Fibroblast of upper back skin (primary cell): ENCODE measurements around the gene SRRM5.
"Not testable (repeated sequence)": the region's sequence is repeated elsewhere in the genome, so short reads cannot be mapped to it uniquely, and the experiment has no call there.

ENCODE experiments used
- DNase-seq: peaks from one replicate; pipeline ENCODE4 v3.0.0-alpha.2; 2013

The SRRM5 gene, protein sequence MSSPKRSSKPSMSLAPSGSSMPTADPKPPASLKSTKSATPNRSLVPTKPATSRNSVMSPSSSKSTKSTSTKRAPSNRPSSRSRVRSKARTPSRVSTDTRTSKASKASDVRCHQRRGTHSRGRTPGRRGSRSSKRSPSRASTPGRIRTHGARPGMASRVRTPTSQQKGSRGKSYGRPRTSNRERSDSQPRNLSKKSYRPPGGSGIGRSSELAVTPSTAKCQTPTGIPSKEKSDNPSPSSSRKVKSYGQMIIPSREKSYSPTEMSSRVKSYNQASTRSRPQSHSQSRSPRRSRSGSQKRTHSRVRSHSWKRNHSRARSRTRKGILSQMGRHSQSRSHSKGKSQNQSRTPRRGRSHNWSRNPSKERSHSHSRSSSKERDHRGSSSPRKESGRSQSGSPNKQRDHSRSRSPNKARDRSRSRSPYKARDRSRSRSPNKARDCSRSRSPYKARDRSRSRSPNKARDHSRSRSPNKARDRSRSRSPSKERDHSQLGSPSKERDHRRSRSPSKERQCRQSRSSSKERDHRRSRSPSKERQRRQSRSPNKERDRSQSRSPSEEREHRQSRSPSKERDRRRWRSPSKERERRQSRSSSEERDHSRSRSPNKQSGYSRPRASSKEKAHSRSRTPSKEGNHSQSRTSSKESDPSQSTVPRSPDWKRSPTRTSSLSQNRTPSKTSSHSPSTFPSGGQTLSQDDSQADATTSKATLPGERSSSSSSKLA

DNA sequence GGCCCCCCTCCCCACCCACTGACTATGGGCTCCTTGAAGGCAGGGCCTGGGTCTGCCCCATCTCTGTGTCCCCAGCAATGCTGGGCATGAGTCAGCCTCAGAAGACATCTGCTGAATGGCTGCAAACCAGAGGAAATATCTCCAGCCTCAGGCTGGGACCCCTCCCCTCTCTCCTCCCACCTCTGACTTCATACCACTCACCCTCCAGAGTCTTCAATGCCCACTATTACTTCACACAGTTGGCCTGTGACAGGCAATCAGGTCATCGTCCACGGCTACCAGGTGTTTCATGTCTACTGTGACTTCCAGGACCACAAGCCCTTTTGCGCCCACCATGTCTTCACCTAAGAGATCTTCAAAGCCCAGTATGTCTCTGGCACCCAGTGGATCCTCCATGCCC is at the start of gene SRRM5:
TSS of gene SRRM5 (plus strand) at position 301 of the 400 bp plus-strand sequence. CDS start at position 335, 34 bp downstream.
- DNase-seq = no peak

DNA sequence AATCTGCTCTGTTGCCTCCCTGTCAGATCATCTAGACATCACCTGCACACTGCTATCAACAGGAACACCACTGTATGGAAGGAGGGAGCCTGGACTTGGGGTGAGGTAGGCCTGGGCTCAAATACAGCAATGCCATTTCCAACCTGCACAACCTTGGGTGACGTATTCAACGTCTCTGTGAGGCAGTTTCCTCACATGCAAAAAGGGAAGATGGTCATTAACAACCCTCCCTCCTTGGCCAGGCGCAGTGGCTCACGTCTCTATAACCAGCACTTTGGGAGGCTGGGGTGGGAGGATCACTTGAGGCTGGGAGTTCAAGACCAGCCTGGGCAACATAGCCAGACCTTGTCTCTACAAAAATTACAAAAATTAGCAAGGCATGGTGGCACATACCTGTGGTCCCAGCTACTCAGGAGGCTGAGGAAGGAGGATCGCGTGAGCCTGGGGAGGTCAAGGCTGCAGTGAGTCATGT is 49.6 kb upstream of the SRRM5 start:
- no peak for DNase-seq

DNA sequence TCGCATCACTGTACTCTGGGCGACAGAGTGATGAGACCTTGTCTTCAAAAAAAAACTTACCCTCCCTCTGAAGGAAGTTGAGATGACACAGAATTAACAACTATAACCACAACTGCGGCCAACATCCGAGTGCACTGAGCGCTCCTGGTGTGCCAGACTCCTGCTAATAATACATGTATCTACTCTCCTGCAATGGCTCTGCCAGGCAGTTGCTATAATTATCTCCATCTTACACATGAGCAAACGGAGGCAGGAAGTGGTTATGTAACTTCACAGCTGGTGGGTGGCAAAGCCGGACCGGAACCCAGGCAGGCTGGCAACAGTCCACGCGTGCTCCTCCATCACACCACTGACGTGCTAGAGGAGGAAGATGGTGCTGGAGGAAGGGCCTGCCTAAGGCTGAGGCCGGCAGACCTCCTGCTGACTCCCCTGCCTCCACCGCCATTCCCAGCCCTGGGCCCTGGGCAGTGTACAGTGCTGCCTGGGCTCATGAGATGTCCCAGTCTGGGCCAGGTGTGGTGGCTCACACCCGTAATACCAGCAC is 49.1 kb upstream of the SRRM5 start:
- peak; percentile 67 for DNase-seq

DNA sequence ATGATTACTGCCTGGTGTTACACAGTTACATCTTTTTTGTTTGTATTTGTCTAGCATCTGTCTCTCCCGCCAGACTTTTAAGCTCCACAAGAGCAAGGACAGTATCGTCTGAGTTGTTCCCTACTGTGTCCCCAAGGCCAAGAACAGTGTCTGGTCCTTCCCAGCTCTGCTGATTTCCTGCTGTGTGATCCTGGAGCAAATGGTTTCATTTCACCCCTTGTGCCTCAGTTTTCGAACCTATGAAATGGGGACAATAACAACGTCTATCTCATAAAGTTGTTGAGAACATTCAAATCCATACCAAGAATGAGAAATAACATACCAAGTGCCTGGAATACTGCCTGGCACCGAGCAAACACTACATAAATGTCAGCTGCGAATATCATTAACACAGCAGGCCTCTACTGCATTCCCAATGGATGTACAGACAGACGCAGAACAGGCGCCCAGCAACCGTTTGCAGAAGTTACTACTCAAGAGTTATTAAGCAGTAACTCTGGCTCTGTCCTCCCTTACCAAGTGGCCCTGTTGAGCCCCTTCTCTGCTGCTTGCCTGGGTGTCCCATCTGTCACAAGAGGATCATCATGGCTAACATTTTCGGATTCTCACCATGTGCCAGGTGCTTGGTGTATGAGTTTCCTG is 48.0 kb upstream of the SRRM5 start:
- no peak for DNase-seq

DNA sequence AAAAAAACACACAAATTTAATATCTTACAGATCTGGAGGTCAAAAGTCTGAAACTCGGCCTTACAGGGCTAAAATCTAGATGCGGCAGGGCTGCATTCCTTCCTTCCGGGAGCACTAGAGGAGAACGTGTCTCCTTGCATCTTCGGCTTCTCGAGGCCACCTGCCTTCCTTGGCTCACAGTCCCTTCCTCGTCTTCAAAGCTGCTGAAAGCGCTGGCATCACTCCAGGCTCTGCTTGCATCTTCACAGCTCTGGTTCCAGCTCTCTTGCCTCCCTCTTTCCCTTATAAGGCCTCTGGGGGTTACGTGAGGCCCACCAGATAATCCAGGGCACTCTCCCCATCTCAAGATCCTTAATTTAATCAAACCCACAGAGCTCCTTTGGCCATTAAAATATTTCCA is 47.1 kb upstream of the SRRM5 start:
- no peak for DNase-seq

DNA sequence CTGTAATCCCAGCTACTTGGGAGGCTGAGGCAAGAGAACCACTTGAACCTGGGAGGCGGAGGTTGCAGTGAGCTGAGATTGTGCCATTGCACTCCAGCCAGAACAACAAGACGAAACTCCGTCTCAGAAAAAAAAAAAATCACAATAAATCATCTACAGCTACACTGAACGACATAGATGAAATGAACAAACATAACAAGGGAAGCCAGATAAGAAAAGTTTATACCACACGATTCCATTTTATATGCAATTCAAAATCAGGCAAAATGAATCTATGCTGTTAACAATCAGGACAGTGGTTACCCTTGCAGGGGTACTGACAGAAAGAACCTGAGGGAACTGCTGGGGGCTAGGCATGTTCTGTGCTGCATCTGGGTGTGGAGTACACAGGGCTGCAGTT is 42.2 kb upstream of the SRRM5 start:
- DNase-seq = no peak

DNA sequence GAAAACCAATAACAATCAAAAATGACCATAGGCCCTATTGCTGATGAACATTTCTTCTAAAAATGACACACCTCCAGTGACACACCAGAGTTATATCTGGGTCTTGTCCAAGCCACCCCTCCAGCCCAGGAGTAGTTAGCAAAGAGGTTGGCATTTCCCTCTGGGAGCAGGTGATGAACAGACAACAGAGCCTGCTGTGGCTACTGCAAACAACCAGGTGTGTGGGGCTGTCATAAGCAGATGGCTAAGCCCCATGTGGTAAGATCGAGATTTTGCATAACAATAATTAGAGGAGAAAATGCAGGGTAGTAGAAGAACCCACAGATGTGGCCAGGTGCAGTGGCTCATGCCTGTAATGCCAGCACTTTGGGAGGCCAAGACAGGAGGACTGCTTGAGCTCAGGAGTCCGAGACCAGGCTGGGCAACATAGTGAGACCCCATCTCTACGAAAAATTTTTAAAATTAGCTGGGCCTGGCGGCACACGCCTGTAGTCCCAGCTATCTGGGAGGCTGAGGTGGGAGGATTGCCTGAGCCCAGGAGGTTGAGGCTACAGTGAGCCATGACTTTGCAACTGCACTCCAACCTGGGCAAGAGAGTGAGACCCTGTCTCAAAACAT is 41.6 kb upstream of the SRRM5 start:
- no peak for DNase-seq

DNA sequence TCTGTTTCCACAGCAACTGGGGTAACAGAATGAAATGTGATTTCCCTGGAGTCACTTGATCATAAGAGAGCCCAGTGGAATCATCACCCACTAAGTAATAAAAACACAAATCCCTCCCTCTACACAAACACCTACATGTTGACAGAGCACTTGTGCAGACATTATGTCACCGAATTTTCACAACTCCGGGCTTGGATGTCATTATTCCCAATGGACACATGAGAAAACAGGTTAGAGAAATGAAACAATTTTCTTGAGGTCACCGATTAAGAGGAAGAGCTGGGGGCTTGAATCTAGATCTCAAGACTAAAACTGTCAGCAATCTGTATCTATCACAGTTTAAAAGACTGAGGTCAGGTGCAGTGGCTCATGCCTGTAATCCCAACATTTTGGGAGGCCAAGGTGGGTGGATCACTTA is 39.7 kb upstream of the SRRM5 start:
- no peak for DNase-seq

DNA sequence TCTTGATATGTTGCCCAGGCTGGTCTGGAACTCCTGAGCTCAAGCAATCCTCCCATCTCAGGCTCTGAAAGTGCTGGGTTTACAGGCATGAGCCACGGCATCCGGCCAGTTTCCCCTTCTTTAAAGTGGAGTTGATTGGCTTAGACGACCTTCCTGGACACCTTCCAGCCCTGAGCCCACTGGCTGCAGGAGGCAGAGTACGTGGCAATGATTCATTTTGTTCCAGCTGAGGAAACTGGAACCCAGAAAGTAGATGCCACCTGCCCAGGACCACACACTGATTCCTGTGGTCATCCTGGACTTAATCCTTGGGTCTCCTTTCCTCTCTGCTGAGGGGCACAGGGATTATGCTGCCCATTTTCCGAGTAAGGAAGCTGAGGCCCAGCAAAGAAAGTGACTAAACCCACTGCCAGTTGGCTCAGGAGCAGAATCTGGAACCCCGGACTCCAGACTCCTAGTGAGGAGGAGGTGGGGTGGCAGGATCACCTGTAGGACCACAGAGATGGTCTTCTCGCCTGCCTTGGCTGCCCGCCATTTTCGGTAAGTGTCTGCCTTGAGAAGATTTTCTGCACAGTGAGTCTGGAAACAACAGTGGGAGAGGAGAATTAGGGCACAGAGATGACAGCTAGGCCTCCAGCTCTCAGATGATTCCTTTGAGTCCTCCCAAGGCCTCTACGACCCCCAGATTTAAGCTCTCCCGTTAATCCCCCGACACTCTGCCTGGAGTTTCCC is 37.3 kb upstream of the SRRM5 start:
- DNase-seq = no peak

DNA sequence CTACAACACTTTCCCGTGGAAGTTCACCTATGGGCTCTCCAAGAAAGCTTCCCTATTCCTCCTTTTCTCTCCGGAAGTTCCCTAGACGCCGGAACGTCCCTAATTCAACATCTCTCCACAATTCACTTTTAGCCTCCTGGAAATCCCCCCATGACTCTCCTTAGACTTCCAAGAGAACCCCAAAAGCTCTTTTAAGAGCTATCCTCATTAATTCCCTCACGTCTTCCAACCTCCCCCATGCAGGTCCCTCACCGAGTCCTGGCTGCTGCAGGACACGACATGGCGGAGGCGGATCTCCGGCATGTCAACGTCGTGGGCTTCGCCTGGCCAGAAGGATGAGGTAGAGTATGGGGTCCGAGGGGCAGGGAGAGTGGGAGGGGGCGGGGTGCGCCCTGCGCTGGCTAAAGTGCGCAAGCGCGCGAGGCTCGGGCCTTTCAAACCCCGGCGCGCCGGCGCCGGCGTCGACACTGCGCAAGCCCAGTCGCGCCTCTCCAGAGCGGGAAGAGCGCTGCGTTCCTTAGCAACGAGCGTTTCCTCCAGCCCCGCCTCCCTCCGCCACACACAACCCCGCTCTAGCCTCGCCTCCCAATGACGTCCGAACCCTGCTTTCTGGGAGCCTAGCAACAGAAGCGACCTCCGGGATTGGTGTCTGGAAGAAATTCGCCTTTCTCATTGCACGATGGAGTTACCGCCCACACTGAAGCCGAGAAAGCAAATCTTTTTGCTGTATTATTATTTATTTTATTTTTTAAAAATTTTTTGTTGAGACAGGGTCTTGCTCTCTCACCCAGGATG is 36.5 kb upstream of the SRRM5 start, which contains the start of the genes PINLYP and XRCC1:
TSS of gene PINLYP (plus strand) at position 646 of the 795 bp plus-strand sequence. CDS start 1,391 bp downstream, outside the sequence.
TSS of gene XRCC1 (minus strand) at position 372 of the 795 bp plus-strand sequence. CDS start at position 303, 69 bp downstream.
- peak; percentile 98 for DNase-seq

DNA sequence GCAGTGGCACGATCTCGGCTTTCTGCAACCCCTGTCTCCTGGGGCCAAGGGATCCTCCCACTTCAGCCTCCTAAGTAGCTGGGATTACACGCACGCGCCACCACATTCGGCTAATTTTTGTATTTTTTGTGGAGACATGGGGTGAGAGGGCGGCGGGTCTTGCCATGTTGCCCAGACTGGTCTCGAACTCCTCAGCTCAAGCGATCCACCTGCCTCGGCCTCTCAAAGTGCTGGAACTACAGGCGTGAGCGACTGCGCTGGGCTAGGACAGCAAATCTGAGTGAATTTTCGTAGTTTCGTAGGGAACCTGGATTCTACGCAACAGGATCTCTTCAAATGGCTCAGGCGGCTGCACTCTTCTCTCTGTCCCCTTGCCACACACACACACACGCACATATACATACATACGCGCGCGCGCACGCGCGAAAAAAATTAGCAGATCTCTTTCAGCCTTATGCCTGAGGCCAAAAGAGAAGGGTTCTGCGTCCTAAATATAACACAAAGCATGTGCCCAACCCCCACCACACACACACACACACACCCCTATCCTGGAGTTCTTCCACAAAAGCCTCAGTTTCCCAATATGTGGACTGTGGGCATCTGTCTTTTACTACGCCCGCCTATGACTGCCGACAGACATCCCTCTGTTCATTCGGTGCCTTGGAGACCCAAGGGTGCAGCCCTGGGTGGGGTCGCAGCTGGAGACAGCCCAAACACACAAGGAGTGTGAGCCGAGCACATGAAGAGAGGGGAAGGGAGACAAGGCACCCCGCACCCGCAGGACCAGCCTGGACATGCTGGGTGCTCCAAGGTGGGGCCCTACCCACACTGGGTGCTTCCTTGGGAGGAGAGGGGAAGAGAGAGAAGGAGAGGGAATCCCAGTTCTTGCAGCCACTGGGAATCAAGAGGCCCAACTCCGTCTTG is 35.7 kb upstream of the SRRM5 start:
- DNase-seq = no peak

DNA sequence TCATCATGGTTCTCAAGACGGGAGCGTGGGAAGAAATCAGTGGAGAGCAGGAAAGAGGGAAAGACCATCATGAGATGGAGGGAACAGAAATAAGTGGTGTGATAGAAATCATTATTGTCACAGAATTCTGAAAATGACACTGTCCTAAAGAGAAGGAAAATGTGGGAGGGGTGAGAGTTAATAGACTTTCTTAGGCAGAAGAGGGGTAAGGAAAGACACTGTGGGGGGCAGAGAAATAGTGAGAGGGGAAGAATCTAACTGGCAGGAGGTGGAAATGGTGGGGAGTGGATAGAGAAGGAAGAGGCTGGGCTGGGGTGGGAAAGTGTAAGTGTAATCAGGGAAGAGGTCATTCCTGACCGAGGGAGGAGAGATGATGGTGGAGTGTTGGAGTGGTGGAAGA is 33.1 kb upstream of the SRRM5 start:
- no peak for DNase-seq

DNA sequence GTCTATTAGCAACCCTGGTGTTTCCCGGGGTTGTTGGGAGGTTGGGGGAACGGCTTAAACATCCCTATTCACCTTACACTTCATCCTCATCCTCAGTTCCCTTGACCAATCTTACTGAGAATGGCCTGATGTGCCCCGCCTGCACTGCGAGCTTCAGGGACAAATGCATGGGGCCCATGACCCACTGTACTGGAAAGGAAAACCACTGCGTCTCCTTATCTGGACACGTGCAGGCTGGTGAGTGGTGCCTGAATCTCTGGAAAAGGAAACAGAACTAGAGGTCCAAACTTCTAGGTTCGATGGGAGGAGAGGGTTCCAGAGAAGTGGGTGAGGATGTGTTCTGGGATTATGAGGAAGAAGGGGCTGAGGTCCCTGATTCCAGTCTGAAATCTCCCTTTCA is 30.4 kb upstream of the SRRM5 start:
- no peak for DNase-seq

DNA sequence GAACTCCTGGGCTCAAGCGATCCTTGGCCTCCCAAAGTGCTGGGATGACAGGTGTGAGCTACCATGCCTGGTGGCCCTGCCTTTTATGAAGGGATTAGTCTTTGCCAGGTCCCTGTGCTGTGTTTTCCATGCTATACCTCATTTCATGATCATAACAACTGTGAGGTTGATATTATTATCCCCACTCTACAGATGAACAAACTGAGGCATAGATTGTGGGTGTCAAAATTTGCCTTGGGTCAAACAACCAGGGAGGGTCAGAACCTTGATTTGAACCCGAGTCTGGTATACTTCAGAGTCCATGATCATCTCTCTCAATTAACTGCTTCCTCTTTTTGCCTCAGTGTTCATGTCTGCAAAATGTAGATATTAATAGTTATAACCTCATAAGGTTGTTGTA is 29.4 kb upstream of the SRRM5 start:
- DNase-seq = no peak

DNA sequence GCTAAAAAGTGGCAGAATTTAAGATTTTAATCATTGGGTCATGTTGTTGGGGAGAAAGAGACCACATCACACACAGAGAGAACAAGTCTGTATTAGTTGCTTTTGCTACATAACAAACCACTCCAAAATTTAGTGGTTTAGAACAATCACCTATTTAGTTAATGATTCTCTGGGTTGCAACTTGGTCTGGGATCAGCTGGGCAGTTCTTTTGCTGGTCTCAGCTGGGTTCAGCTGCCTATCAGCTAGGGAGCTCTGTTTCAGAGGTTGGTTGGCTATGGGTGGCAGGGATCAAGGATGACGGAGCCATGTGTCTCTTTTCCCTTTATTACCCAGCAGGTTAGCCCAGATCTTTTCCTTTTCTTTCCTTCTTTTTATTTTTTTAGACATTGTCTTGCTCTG is 27.4 kb upstream of the SRRM5 start:
- DNase-seq = no peak

DNA sequence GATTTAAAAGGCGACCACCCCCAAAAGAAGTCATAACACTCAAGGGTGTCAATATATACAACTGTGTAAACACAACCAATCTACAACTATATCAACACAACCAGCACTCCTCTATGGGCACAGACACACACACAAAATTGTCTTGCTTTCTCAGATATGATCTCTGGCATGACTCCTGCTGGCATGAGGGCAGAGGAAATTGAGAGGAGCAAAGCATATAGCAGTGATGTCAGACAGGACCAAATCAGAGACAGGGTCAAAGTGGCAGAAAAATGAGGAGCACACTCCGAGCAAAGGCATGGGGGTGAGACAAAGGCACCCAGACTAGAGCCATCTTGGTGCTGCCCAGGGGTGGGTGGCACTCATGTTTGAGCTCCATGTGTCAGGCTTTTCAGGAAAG is 25.5 kb upstream of the SRRM5 start:
- DNase-seq = no peak

DNA sequence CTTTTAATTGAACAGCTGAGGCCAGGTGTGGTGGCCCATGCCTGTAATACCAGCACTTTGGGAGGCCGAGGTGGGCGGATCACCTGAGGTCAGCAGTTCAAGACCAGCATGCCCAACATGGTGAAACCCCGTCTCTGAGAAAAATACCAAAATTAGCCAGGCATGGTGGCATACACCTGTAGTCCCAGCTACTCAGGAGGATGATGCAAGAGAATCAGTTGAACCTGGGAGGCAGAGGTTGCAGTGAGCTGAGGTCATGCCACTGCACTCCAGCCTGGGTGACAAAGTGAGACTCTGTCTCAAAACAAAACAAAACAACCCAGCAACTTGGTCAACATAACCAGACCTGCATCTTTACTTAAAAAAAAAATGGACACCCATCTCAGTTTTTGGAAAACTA is 24.9 kb upstream of the SRRM5 start:
- DNase-seq = not testable (repeated sequence)

DNA sequence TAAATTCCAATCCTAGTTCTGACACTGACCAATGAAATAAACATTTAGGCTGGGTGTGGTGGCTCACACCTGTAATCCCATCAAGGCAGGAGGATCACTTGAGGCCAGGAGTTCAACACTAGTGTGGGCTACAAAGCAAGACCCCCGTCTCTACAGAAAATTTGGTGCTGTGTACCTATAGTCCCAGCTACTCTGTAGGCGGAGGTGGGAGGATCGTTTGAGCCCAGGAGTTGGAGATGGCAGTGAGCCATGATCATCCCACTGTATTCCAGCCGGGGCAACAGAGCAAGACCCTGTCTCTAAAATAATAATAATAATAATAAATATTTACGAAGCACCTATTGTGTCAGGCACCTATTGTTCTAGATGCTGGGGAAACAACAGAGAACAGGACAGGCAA is 22.6 kb upstream of the SRRM5 start:
- DNase-seq = no peak

DNA sequence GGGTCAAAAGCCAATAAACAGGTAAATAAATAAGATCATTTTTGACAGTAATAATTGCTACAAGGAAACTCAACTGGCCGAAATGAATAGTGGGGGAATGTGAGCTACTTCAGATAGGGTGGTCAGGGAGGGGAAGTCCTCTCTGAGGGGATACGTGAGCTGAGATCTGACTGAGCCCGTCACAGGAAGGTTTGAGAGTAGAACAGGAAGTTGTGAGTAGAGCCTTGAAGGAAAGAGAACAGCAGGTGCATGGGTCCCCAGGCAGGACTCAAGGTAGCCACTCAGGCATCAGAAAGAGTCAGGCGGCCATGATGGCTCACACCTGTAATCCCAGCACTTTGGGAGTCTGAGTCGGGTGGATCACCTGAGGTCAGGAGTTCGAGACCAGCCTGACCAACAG is 22.2 kb upstream of the SRRM5 start:
- no peak for DNase-seq
